HepG2 (cell line): ENCODE data around the gene CCDC142. TPM values are rescaled to one million over a fixed set of nuclear protein-coding genes. Genes with fewer than 3 reads are reported as not detected.
A peak's percentile ranks its signal among the peaks of the same experiment; 100 is the strongest.

Experiments
- AGO2 ChIP-seq: fragments of 200-400 bp; formaldehyde crosslinking; optimal IDR thresholded peaks from 2 replicates; pipeline ENCODE3; 2017; ENCODE audit warnings: mild to moderate bottlenecking, low read depth, low read length, moderate library complexity
- AHDC1 ChIP-seq: sonication (generic); formaldehyde crosslinking; IDR thresholded peaks from 2 replicates; pipeline ENCODE4 v1.5.1; 2020; ENCODE audit warnings: mild to moderate bottlenecking, missing genetic modification reagents, borderline replicate concordance
- ARNTL ChIP-seq: sonication (generic); formaldehyde crosslinking; IDR thresholded peaks from 2 replicates; pipeline ENCODE4 v1.4.0; 2020; ENCODE audit warnings: mild to moderate bottlenecking, missing genetic modification reagents
- ATM ChIP-seq: fragments of 450-650 bp; IDR thresholded peaks from 2 replicates; pipeline ENCODE4 v1.7.1; 2017; ENCODE audit warnings: mild to moderate bottlenecking, borderline replicate concordance
- FOXA3 ChIP-seq: IDR thresholded peaks from 2 replicates; pipeline ENCODE4 v1.6.1; 2016; ENCODE audit warnings: missing genetic modification reagents, missing compliant biosample characterization
- HHEX ChIP-seq: IDR thresholded peaks from 2 replicates; pipeline ENCODE4 v1.6.1; 2016; ENCODE audit warnings: control low read depth
- MLX ChIP-seq: IDR thresholded peaks from 2 replicates; pipeline ENCODE4 v1.6.1; 2016
- MTA1 ChIP-seq: sonication (generic); formaldehyde crosslinking; IDR thresholded peaks from 2 replicates; pipeline ENCODE4 v1.4.0; 2020; ENCODE audit warnings: missing genetic modification reagents, mild to moderate bottlenecking, borderline replicate concordance
- MXI1 ChIP-seq: IDR thresholded peaks from 3 replicates; pipeline ENCODE4 v1.6.1; 2012; ENCODE audit warnings: low read depth, low read length, inconsistent platforms, borderline replicate concordance
- PHF5A ChIP-seq: IDR thresholded peaks from one replicate; pipeline ENCODE4 v1.6.1; 2018; ENCODE audit warnings: low read depth, missing genetic modification reagents; ENCODE audit not compliant: unreplicated experiment
- RBAK ChIP-seq: sonication (generic); formaldehyde crosslinking; IDR thresholded peaks from 2 replicates; pipeline ENCODE4 v1.5.1; 2020; ENCODE audit warnings: mild to moderate bottlenecking, missing genetic modification reagents
- RXRB ChIP-seq: IDR thresholded peaks from 2 replicates; pipeline ENCODE4 v1.6.1; 2016; ENCODE audit warnings: borderline replicate concordance, missing genetic modification reagents, missing compliant biosample characterization
- SIN3B ChIP-seq: fragments of 150-350 bp; IDR thresholded peaks from 2 replicates; pipeline ENCODE4 v1.6.1; 2014; ENCODE audit warnings: low read length
- TAF1 ChIP-seq: sonication (generic); formaldehyde crosslinking; IDR thresholded peaks from 2 replicates; pipeline ENCODE4 v1.4.0; 2020; ENCODE audit warnings: missing genetic modification reagents
- ZEB1 ChIP-seq: IDR thresholded peaks from 2 replicates; pipeline ENCODE4 v1.6.1; 2012; ENCODE audit warnings: mild to moderate bottlenecking, low read depth, inconsistent platforms; ENCODE audit not compliant: insufficient replicate concordance
- ZNF142 ChIP-seq: sonication (generic); formaldehyde crosslinking; IDR thresholded peaks from 2 replicates; pipeline ENCODE4 v1.4.0; 2020; ENCODE audit warnings: missing genetic modification reagents
- polyA plus RNA-seq, 8 experiments: library from polyadenylated mRNA; depleted of rRNA in 3 of 8; stranded (reverse) in 7 of 8; unstranded in 1 of 8; fragments of >200 nt; fragmentation: Illumina TruSeq in 4 of 8; extraction: Trizol in 4 of 8; gene quantifications; 2 replicates each; pipeline versions ENCODE4 v1.2.1 to v1.2.3, GENCODE V29; 2011 to 2016; ENCODE audit warnings: low read depth in 4 of 8, missing spikeins in 1 of 8, mixed read lengths in 1 of 8; ENCODE audit not compliant: insufficient read depth in 1 of 8
- total RNA-seq, 5 experiments: library from RNA; depleted of rRNA; stranded (reverse); fragments of >200 nt; fragmentation: Illumina TruSeq; extraction: Trizol; gene quantifications; 2 replicates each; pipeline ENCODE4 v1.2.3, GENCODE V29; 2016; ENCODE audit warnings: low read depth in 1 of 5

Gene CCDC142
- total and polyA plus RNA-seq, 2 of the 13 experiments (the other 11 are each of a cell fraction or from before 2014, with no cell fraction given) = 14.7 to 30.4 TPM

GRCh38 chr2:74488643-74489481 lies 6.1 kb upstream of the CCDC142 start (continued):
- TF ChIP-seq ZEB1 = peak; percentile 82
- peak; percentile 78 for TF ChIP-seq ARNTL
- peak; percentile 81; the same call in 1 of the 2 replicates for TF ChIP-seq RXRB (CRISPR knock-in tag)
- TF ChIP-seq MLX = 0 out of 2 replicates have a peak, but pooled peaks have one; percentile 44
- TF ChIP-seq MTA1 (CRISPR knock-in tag) = peak; percentile 81
- TF ChIP-seq HHEX (CRISPR knock-in tag) = peak; percentile 74
- TF ChIP-seq ATM = peak; percentile 96
- TF ChIP-seq PHF5A = peak; percentile 62
- TF ChIP-seq AHDC1 (CRISPR knock-in tag) = peak; percentile 87; the same call in 1 of the 2 replicates
- no peak for TF ChIP-seq MXI1
- peak; percentile 80 for TF ChIP-seq FOXA3 (CRISPR knock-in tag)
- TF ChIP-seq AGO2 = no peak
- peak; percentile 42; the same call in 1 of the 2 replicates for TF ChIP-seq TAF1
- TF ChIP-seq SIN3B = no peak
- TF ChIP-seq RBAK (CRISPR knock-in tag) = peak; percentile 18; the same call in 1 of the 2 replicates
- 0 out of 2 replicates have a peak, but pooled peaks have one; percentile 19 for TF ChIP-seq ZNF142 (CRISPR knock-in tag)
